GM23248 (cell line): ENCODE data around the gene HSF2BP. TPM values are rescaled to one million over a fixed set of nuclear protein-coding genes. Genes with fewer than 3 reads are reported as not detected.
A peak's percentile ranks its signal among the peaks of the same experiment; 100 is the strongest.

Experiments used
- DNase-seq: peaks from one replicate; pipeline ENCODE4 v3.0.0-alpha.2; 2015
- H2AFZ ChIP-seq: fragments of 200-600 bp; sonication (generic); 2 replicates; pipeline ENCODE4 v1.6.1; 2016; ENCODE audit warnings: antibody characterized with exemption
- H3F3A ChIP-seq: fragments of 200-600 bp; sonication (generic); 2 replicates; pipeline ENCODE4 v1.6.1; 2016; ENCODE audit warnings: mild to moderate bottlenecking, antibody characterized with exemption, mixed run types; ENCODE audit not compliant: insufficient read depth
- H3K27ac ChIP-seq: fragments of 200-600 bp; sonication (generic); 2 replicates; pipeline ENCODE4 v1.5.1; 2016; ENCODE audit warnings: mild to moderate bottlenecking
- H3K27me3 ChIP-seq: fragments of 200-600 bp; sonication (generic); replicated peaks from 2 replicates; pipeline ENCODE4 v1.6.1; 2016; ENCODE audit warnings: mild to moderate bottlenecking; ENCODE audit not compliant: insufficient read depth
- H3K36me3 ChIP-seq: fragments of 200-600 bp; sonication (generic); 2 replicates; pipeline ENCODE4 v1.6.1; 2016; ENCODE audit warnings: low read depth, mild to moderate bottlenecking
- H3K4me1 ChIP-seq: fragments of 200-600 bp; sonication (generic); 2 replicates; pipeline ENCODE4 v1.6.1; 2016; ENCODE audit warnings: mild to moderate bottlenecking; ENCODE audit not compliant: insufficient read depth
- H3K4me2 ChIP-seq: fragments of 200-600 bp; sonication (generic); one replicate; pipeline ENCODE4 v1.6.1; 2016; ENCODE audit warnings: mild to moderate bottlenecking; ENCODE audit not compliant: unreplicated experiment
- H3K4me3 ChIP-seq: fragments of 200-600 bp; sonication (generic); 2 replicates; pipeline ENCODE4 v1.5.1; 2016; ENCODE audit warnings: mild to moderate bottlenecking
- H3K79me2 ChIP-seq: fragments of 200-600 bp; sonication (generic); 2 replicates; pipeline ENCODE4 v1.6.1; 2016; ENCODE audit warnings: mild to moderate bottlenecking; ENCODE audit not compliant: insufficient read depth
- H3K9ac ChIP-seq: fragments of 200-600 bp; sonication (generic); 2 replicates; pipeline ENCODE4 v1.6.1; 2016; ENCODE audit warnings: mild to moderate bottlenecking
- H3K9me2 ChIP-seq: fragments of 200-600 bp; sonication (generic); 2 replicates; pipeline ENCODE4 v1.6.1; 2016; ENCODE audit warnings: mixed run types, mild to moderate bottlenecking, moderate library complexity; ENCODE audit not compliant: insufficient read depth
- H3K9me3 ChIP-seq: fragments of 200-600 bp; sonication (generic); one replicate; pipeline ENCODE4 v1.6.1; 2017; ENCODE audit warnings: low read depth
- H4K20me1 ChIP-seq: fragments of 200-600 bp; sonication (generic); 2 replicates; pipeline ENCODE4 v1.6.0; 2016; ENCODE audit not compliant: insufficient read depth
- EZH2 ChIP-seq: fragments of 200-600 bp; sonication (generic); IDR thresholded peaks from 2 replicates; pipeline ENCODE4 v1.6.1; 2018; ENCODE audit warnings: antibody characterized with exemption, mild to moderate bottlenecking; ENCODE audit not compliant: insufficient read depth, poor library complexity, severe bottlenecking
- EZH2phosphoT487 ChIP-seq: fragments of 200-600 bp; sonication (generic); IDR thresholded peaks from 2 replicates; pipeline ENCODE4 v1.6.1; 2018; ENCODE audit warnings: antibody characterized with exemption, moderate library complexity, mild to moderate bottlenecking, low read depth; ENCODE audit not compliant: insufficient read depth
- WGBS, 2 experiments: methylation state at CpG; one replicate each; pipeline ENCODE4 v1.1.6; 2015 to 2017; ENCODE audit warnings: low lambda C conversion rate in 2 of 2, low coverage in 1 of 2; ENCODE audit errors: missing lambda C conversion rate in 2 of 2; 5-methylcytosine and 5-hydroxymethylcytosine counted together
- in situ Hi-C: fragments of 300-500 bp; cut with MboI; formaldehyde crosslinking; loops from 2 replicates; pipeline ENCODE4 v1.15.0; 2020
- polyA plus RNA-seq: library from polyadenylated mRNA; unstranded; fragments of >200 nt; fragmentation: Nextera tagmentation; extraction: Ambion mirVana; gene quantifications from 2 replicates; pipeline ENCODE4 v1.2.1, GENCODE V29; 2016
- total RNA-seq: library from RNA; depleted of rRNA; stranded (reverse); fragments of >200 nt; shearing (Covaris generic); gene quantifications from 2 replicates; pipeline ENCODE4 v1.2.3, GENCODE V29; 2014

Gene HSF2BP
- total and polyA plus RNA-seq, 2 experiments from 2014 or later: 1.6 to 4.8 TPM

DNA sequence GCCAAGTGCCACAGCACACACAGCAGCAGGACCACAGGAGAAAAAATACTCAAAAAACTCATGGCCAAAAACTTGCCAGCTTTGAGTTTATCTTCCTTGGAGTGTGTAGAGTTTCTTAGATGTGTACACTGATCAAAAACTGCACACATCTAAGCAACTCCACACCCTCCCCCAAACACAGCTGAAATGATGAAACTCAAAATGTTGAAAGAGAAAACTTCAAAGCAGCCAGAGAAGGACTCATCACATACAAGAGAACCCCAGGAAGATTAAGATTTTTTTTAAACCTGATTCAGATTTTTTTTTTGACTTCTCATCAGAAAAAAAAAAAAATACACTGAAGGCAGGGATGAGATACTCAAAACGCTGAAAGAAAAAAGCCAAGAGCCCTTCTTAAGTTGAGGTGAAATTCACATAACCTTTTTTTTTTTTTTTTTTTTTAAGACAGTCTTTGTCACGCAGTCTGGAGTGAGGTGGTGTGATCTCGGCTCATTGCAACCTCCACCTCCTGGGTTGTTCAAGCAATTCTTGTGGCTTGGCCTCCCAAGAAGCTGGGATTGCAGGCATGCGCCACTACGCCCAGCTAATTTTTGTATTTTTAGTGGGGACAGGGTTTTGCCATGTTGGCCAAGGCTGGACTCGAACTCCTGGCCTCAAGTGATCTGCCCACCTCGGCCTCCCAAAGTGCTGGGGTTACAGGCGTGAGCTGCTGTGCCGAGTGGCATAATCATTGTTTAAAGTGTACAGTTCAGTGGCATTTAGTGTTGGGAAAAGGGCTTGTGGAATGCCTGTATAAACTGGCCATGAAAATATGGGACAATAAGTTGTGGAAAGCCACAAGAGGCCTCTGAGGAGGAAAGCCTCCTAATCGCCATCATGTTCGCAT lies 38.7 kb upstream of the HSF2BP start:
- peaks cover 6% of the 10 kb centered on the region; the same call in 1 of the 2 replicates for H3K36me3 ChIP-seq
- in situ Hi-C loops: no loop called here
- H2AFZ ChIP-seq: no peak overlapping the region
- H3K9ac ChIP-seq: no peak overlapping the region
- no peak overlapping the region for H3K4me3 ChIP-seq
- peak; percentile 46 for DNase-seq
- no peaks in the 10 kb centered on the region for H4K20me1 ChIP-seq
- no peak overlapping the region for H3K27ac ChIP-seq
- 93 to 94% methylated on average over 11 of the region's 11 CpGs for whole genome bisulfite sequencing, 2 experiments
- no peaks in the 10 kb centered on the region for H3F3A ChIP-seq
- H3K27me3 ChIP-seq: no peaks in the 10 kb centered on the region
- H3K9me2 ChIP-seq: no peaks in the 10 kb centered on the region
- H3K4me2 ChIP-seq: no peak overlapping the region
- H3K9me3 ChIP-seq: no peaks in the 10 kb centered on the region
- no peaks in the 10 kb centered on the region for H3K79me2 ChIP-seq
- 0 out of 2 replicates have a peak, but pooled peaks cover 6% of the 10 kb centered on the region for H3K4me1 ChIP-seq
- TF ChIP-seq EZH2phosphoT487 (no peak), EZH2 (no peak)

GRCh38 chr21:43696214-43696613 lies 36.9 kb upstream of the HSF2BP start:
- Histone ChIP-seq H3K36me3 (peaks cover 6% of the 10 kb centered on the region; the same call in 1 of the 2 replicates), H3K27me3 (no peaks in the 10 kb centered on the region), H4K20me1 (no peaks in the 10 kb centered on the region), H3K9ac (no peak overlapping the region), H3K79me2 (no peaks in the 10 kb centered on the region), H3F3A (no peaks in the 10 kb centered on the region), H3K4me2 (no peak overlapping the region), H3K9me3 (no peaks in the 10 kb centered on the region), H2AFZ (no peak overlapping the region), H3K27ac (no peak overlapping the region), H3K9me2 (no peaks in the 10 kb centered on the region), H3K4me3 (no peak overlapping the region), H3K4me1 (no peaks in the 10 kb centered on the region)
- WGBS, 2 experiments: 95 to 96% methylated on average over 16 to 17 of the region's 17 CpGs
- no peak for DNase-seq
- in situ Hi-C loops: no loop called here
- TF ChIP-seq EZH2: no peak
- no peak for TF ChIP-seq EZH2phosphoT487

GRCh38 chr21:43694437-43695079 lies 35.3 kb upstream of the HSF2BP start:
- Histone ChIP-seq H3F3A (no peaks in the 10 kb centered on the region), H3K9me2 (no peaks in the 10 kb centered on the region), H3K27ac (no peak overlapping the region), H2AFZ (no peak overlapping the region), H3K4me1 (no peaks in the 10 kb centered on the region), H3K9ac (no peak overlapping the region), H3K79me2 (no peaks in the 10 kb centered on the region), H3K36me3 (peaks cover 6% of the 10 kb centered on the region; the same call in 1 of the 2 replicates), H3K4me3 (no peak overlapping the region), H4K20me1 (no peaks in the 10 kb centered on the region), H3K27me3 (no peaks in the 10 kb centered on the region), H3K9me3 (no peaks in the 10 kb centered on the region), H3K4me2 (no peak overlapping the region)
- in situ Hi-C loops: no loop called here
- TF ChIP-seq EZH2phosphoT487: no peak
- no peak for TF ChIP-seq EZH2
- 92% methylated on average over 27 of the region's 27 CpGs for WGBS, 2 experiments
- DNase-seq: no peak

- in situ Hi-C loops: no loop called here
Measured at GRCh38 chr21:43693981-43694380, 34.7 kb upstream of the HSF2BP start.

More at GRCh38 chr21:43693981-43694380, 34.7 kb upstream of the HSF2BP start:
- Histone ChIP-seq H3F3A (no peaks in the 10 kb centered on the region), H3K4me1 (no peaks in the 10 kb centered on the region), H3K4me2 (no peak overlapping the region), H2AFZ (no peak overlapping the region), H3K4me3 (no peak overlapping the region), H3K9me3 (no peaks in the 10 kb centered on the region), H3K27ac (no peak overlapping the region), H3K36me3 (peaks cover 6% of the 10 kb centered on the region; the same call in 1 of the 2 replicates), H3K79me2 (no peaks in the 10 kb centered on the region), H4K20me1 (no peaks in the 10 kb centered on the region), H3K27me3 (no peaks in the 10 kb centered on the region), H3K9ac (no peak overlapping the region), H3K9me2 (no peaks in the 10 kb centered on the region)
- DNase-seq: no peak
- WGBS, 2 experiments: 97 to 98% methylated on average over 23 of the region's 23 CpGs
- TF ChIP-seq EZH2phosphoT487 (no peak), EZH2 (no peak)
